Hindlimb muscle (tissue), 1 donor: Measurements from ENCODE around the gene EHF. TPM values are rescaled to one million over a fixed set of nuclear protein-coding genes. Genes with fewer than 3 reads are reported as not detected.

Experiments
- DNase-seq: peaks from one replicate; pipeline ENCODE4 v3.0.0-alpha.2; 2013
- polyA plus RNA-seq: library from polyadenylated mRNA; unstranded; fragments of 120-200 nt; gene quantifications from one replicate; pipeline ENCODE4 v1.2.1, GENCODE V29; 2013; ENCODE audit not compliant: insufficient read length

EHF gene
- polyA plus RNA-seq, 1 donor = 0.22 TPM

GRCh38 chr11:34625576-34625975 lies 4.7 kb downstream of the EHF start:
- no peak for DNase-seq

GRCh38 chr11:34626393-34626792 lies 5.5 kb downstream of the EHF start:
- no peak for DNase-seq

- no peak for DNase-seq
Measured at GRCh38 chr11:34627197-34627596, 6.3 kb downstream of the EHF start.

GRCh38 chr11:34629711-34630110 lies 8.8 kb downstream of the EHF start:
- no peak for DNase-seq

- DNase-seq = no peak
Measured at GRCh38 chr11:34630544-34630943, 9.7 kb downstream of the EHF start.

- DNase-seq = no peak
Measured at GRCh38 chr11:34631297-34631696, 10.4 kb downstream of the EHF start.

- DNase-seq = no peak
Measured at GRCh38 chr11:34631737-34632104, 10.8 kb downstream of the EHF start.

GRCh38 chr11:34632105-34632791 lies 11.4 kb downstream of the EHF start:
- DNase-seq = no peak

- no peak for DNase-seq
Measured at GRCh38 chr11:34633640-34633989, 12.7 kb downstream of the EHF start.

GRCh38 chr11:34633990-34634693 lies 13.2 kb downstream of the EHF start:
- DNase-seq = no peak

- DNase-seq = no peak
Measured at GRCh38 chr11:34634694-34635062, 13.8 kb downstream of the EHF start.

- DNase-seq = no peak
Measured at GRCh38 chr11:34636127-34636526, 15.2 kb downstream of the EHF start.

- no peak for DNase-seq
Measured at GRCh38 chr11:34637303-34637702, 16.4 kb downstream of the EHF start.

- DNase-seq = no peak
Measured at GRCh38 chr11:34638897-34639296, 18.0 kb downstream of the EHF start.

- DNase-seq = no peak
Measured at GRCh38 chr11:34639545-34639944, 18.7 kb downstream of the EHF start.

- no peak for DNase-seq
Measured at GRCh38 chr11:34640050-34640923, 19.4 kb downstream of the EHF start.

GRCh38 chr11:34640924-34641275 lies 20.0 kb downstream of the EHF start:
- no peak for DNase-seq

- no peak for DNase-seq
Measured at GRCh38 chr11:34641456-34641855, 20.6 kb downstream of the EHF start.

- DNase-seq = no peak
Measured at GRCh38 chr11:34642001-34642554, 21.2 kb downstream of the EHF start.

GRCh38 chr11:34642873-34643272 lies 22.0 kb downstream of the EHF start:
- DNase-seq = no peak

- no peak for DNase-seq
Measured at GRCh38 chr11:34643311-34643710, 22.4 kb downstream of the EHF start.

- no peak for DNase-seq
Measured at GRCh38 chr11:34643846-34644245, 23.0 kb downstream of the EHF start.

GRCh38 chr11:34644669-34645406 lies 23.9 kb downstream of the EHF start:
- DNase-seq = no peak
